Retinal pigment epithelial cell (primary cell): ENCODE data around the gene MAP3K19.
A peak's percentile ranks its signal among the peaks of the same experiment; 100 is the strongest.

Source experiments
- DNase-seq: peaks from one replicate; pipeline ENCODE4 v3.0.0-alpha.2; 2010; ENCODE audit warnings: low read depth
- H3K4me3 ChIP-seq: 2 replicates; pipeline ENCODE4 v1.5.1; 2011; ENCODE audit warnings: mild to moderate bottlenecking, low read length, control low read depth, moderate library complexity
- TF ChIP-seq, protein P1 (sequence below): conservative IDR thresholded peaks from 2 replicates; pipeline ENCODE4 v1.5.1; 2011; ENCODE audit warnings: low read depth, low read length, control low read depth, inconsistent platforms

The MAP3K19 gene

DNA sequence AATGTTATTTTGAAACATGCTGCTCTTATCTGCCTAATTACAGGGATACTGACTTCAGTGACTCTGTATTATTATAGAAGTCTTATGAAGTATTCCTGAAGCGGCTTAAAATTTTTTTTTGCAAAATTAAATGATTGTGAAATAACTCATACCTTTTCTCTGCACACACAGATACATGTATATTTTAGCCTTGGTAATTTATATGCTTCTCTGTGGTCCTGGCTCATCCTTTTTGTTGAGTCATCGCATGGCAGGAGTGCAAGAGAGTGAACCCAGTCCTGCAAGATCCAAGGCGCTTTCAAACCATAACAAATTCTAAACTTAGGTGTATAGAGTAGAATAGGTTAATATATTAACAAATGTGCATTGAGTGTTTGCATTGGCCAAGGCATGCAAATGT is 120.1 kb downstream of the MAP3K19 start:
- no peak for DNase-seq
- TF ChIP-seq, protein P1, sequence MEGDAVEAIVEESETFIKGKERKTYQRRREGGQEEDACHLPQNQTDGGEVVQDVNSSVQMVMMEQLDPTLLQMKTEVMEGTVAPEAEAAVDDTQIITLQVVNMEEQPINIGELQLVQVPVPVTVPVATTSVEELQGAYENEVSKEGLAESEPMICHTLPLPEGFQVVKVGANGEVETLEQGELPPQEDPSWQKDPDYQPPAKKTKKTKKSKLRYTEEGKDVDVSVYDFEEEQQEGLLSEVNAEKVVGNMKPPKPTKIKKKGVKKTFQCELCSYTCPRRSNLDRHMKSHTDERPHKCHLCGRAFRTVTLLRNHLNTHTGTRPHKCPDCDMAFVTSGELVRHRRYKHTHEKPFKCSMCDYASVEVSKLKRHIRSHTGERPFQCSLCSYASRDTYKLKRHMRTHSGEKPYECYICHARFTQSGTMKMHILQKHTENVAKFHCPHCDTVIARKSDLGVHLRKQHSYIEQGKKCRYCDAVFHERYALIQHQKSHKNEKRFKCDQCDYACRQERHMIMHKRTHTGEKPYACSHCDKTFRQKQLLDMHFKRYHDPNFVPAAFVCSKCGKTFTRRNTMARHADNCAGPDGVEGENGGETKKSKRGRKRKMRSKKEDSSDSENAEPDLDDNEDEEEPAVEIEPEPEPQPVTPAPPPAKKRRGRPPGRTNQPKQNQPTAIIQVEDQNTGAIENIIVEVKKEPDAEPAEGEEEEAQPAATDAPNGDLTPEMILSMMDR, result no peak
- H3K4me3 ChIP-seq, result no peak overlapping the region

GRCh38 chr2:134926231-134926931 is 120.9 kb downstream of the MAP3K19 start:
- H3K4me3 ChIP-seq, result no peak overlapping the region
- TF ChIP-seq, protein P1, result no peak
- no peak for DNase-seq

GRCh38 chr2:134924912-134925311 is 122.3 kb downstream of the MAP3K19 start:
- TF ChIP-seq, protein P1, result no peak
- H3K4me3 ChIP-seq, result no peak overlapping the region
- no peak for DNase-seq

DNA sequence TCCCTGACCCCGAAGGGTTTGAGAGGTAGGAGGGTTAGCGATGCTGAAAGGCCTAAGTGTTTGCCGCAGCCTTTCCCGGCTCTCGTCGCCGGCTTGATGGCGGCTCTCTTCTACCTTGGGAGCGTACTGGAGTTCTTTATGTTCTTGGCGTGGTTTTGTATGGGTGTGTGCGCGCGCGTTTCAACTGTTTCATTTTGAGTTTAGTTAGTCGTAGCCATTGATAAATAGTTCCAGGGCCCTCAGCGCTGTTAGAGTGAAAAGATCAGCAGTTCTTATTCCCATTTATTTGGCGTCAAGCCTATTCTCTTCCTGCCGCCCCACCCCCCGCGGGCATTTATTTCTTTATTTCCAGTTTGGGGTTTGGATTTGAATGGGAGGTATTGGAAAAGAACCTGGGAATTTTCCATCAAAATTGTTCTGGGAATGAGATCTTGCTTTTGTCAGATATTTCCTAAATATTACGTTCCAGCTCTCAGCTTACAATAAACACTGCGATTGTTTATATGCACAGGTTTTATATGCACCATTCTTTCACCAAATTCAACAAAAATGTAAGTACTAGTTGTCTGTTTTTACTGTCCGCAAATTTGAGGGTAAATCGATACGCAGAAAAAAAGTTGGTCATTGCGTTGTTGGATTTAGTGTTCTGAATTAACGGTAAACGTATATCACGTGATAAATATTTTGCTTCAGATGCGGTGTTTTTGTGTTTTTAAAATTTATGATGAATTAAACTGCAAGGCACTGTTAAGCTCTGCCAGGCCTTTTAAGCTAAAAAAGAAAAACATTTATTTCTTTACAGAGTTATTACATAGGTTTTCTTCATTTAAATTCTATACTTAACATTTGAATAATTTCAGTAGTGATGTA is 127.7 kb downstream of the MAP3K19 start:
- no peak for DNase-seq
- TF ChIP-seq, protein P1, result no peak
- peak overlapping the region; percentile 79 for H3K4me3 ChIP-seq

- TF ChIP-seq, protein P1, result no peak
- peak within 1 kb of the TSS; percentile 79 for H3K4me3 ChIP-seq
- DNase-seq, result peak; percentile 92
Observed at GRCh38 chr2:134918526-134919340, 128.5 kb downstream of the MAP3K19 start, which contains the start of gene CCNT2. CCNT2 (plus strand) TSS chr2:134918822; CDS start chr2:134918855, 33 bp downstream.

DNA sequence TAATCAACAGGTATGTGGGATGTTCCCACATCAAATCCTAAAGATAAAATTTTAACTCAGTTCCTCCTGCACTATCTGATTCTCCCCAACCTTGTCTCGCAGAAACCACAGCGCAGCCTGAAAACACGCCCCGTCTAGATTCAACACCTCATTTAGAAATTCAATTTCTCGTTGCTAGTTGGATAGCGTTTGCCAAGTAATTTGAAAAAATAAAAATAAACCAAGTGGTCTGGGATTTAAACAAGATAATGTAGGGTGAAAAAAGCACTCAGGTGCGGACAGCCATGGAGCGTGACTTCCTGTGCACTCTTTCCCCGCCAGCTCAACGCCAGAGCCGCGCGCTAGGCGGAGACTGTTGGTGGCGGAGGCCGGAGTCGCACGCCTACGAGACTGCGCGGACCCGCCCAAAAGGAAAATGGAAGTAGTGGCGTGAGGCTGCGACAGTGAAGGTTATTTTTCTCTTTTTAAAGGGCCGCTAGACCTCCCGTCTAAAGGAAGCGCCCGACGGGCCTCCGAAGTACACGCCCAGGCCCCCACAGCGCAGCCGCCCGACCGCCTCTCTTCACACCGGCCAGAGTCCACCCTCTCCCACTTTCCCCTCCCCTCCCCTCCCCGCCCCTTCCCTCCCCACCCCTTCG is 129.2 kb downstream of the MAP3K19 start:
- TF ChIP-seq, protein P1, result peak; percentile 31
- no peak for DNase-seq
- H3K4me3 ChIP-seq, result peak overlapping the region; percentile 79
